Jurkat, Clone E6-1 (cell line): ENCODE results near the gene RHOU.

Source experiments
- DNase-seq: peaks from one replicate; pipeline ENCODE4 v3.0.0-alpha.2; 2011; ENCODE audit warnings: low read depth, low spot score
- H3K4me3 ChIP-seq: 2 replicates; pipeline ENCODE4 v1.5.1; 2011; ENCODE audit warnings: mild to moderate bottlenecking, low read length, control low read depth, moderate library complexity

RHOU gene

DNA sequence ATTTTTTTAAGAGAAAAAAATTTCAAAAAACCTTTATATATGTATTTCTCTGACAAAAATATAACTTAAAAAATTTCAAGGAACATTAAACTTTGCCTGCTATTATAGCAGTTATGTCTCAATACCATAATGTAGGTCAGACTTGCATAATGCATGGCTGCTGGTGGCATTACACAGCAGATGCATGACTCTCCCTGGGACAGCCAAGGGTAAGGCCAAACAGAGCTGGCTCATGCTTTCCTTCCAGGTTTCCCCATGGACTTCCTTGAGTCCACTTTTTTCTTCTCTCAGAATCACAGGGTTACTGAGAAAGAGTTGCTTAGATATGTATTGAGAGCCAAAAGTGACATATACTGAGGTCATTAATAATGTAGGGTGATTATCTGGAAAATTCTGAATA, 43.7 kb downstream of the RHOU start:
- H3K4me3 ChIP-seq, result no peak overlapping the region
- no peak for DNase-seq

DNA sequence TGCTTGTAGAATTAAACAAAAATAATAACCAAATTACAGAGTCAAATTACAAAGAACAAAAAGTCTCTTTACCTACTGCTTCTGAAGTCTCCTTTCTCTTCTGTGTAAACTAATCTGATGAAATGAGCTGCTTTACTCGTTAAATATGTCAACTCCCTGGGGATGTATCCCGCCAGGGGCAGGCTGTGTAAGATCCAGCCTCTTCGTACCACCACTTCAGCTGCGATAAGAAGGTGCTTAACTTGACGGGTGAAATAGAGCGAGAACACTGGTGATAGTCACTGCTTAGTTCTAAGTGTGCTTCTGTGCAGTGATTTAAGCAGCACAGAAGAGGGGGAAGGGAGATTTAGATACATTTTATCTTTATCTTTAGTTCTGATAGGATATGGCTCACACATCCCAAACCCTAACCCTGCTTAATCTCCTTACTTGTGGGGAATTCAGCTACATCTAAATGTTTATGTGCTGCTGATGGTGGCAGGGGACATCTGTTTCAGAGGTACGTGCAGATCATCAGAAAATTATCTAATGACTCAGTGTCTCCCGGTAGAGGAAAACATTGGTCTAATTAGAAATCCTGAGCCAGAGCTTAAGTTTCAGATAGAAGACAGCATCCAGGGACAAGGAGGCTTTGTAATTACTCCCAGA, 46.0 kb downstream of the RHOU start:
- H3K4me3 ChIP-seq, result no peak overlapping the region
- DNase-seq, result no peak

DNA sequence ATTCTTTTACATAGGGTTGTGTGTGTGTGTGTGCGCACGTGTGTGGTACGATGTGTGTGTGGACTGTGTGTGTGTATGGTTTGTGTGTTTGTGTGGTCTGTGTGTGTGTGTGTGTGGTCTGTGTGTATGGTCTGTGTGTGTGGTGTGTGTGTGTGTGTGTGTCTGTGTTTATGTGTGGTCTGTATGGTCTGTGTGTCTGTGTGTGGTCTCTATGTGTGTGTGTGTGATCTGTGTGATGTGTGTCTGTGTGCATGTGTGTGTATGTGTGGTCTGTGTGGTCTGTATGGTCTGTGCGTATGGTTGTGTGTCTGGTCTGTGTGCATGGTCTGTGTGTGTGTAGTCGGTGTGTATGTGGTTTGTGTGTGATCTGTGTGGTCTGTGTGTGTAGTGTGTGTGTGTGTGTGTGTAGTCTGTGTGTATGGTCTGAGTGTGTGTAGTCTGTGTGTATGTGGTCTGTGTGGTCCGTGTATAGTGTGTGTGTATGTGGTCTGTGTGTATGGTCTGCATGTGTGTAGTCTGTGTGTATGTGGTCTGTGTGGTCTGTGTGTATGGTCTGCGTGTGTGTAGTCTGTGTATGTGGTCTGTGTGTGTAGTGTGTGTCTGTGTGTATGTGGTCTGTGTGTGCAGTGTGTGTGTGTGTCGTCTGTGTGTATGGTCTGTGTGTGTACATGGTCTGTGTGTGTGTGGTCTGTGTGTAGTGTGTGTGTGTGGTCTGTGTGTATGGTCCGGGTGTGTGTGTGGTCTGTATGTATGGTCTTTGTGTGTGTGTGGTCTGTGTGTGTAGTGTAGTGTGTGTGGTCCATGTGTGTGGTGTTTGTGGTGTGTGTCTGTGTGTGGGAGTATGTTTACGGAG, 46.8 kb downstream of the RHOU start:
- no peak overlapping the region for H3K4me3 ChIP-seq
- no peak for DNase-seq

DNA sequence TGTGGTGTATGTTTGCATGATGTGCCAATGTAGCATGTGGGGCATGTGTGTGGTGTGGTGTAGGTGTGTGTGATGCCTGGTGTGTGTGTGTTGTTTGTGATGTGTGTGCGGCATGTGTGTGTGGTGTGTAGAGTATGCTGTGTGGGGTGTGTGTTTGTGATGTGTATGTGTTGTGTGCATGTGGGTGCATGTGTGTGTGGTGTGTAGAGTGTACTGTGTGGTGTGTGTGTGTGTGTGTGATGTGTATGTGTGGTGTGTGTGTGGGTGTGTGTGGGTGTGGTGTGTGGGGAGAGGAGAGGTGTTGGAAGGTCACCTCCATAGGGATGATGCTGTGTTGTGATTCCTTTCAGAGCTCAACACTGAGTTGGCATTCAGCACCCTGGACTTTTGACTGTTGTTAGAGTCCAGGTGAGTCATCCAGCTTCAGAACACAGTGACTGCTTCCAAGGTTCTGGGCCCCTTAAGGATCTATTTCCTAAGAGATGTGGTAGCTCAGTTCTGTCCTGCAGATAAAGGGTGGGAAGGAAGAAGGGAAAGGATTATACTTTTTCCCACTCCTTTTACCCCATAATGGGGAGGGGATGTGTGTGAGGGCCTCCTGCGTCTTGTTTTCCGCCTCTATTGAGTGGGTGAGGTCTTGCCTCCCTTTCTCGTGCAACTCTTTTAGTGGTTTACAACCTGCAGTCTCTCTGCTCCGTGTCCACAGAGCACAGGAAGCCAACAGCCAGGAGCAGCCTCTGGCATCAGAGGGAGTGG, 47.6 kb downstream of the RHOU start:
- no peak overlapping the region for H3K4me3 ChIP-seq
- DNase-seq, result no peak

- no peak overlapping the region for H3K4me3 ChIP-seq
- DNase-seq, result no peak
Measured at GRCh38 chr1:228783418-228784040, 48.2 kb downstream of the RHOU start.

DNA sequence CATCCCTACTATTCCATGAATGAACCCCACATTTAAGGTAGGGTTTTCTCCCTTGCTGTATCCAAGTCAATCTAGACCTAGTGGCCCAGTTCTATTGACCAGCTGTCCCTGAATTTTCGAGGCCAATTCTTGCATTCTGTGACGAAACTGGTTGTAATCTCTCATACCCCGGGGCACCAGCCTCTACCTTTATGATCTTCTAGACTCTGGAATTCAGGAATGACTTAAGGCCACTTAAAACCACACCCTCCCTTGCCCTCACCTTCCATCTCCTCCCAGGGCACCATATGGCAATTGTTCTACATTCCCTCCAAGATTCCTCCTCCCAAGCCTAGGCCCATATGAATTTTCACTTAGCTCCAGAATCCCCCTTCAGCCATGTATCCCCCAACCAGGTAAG, 48.9 kb downstream of the RHOU start:
- DNase-seq, result no peak

GRCh38 chr1:228785366-228786330, 50.4 kb downstream of the RHOU start:
- DNase-seq, result no peak
- H3K4me3 ChIP-seq, result no peak overlapping the region

More for the DNA sequence above, 48.9 kb downstream of the RHOU start:
- no peak overlapping the region for H3K4me3 ChIP-seq

DNA sequence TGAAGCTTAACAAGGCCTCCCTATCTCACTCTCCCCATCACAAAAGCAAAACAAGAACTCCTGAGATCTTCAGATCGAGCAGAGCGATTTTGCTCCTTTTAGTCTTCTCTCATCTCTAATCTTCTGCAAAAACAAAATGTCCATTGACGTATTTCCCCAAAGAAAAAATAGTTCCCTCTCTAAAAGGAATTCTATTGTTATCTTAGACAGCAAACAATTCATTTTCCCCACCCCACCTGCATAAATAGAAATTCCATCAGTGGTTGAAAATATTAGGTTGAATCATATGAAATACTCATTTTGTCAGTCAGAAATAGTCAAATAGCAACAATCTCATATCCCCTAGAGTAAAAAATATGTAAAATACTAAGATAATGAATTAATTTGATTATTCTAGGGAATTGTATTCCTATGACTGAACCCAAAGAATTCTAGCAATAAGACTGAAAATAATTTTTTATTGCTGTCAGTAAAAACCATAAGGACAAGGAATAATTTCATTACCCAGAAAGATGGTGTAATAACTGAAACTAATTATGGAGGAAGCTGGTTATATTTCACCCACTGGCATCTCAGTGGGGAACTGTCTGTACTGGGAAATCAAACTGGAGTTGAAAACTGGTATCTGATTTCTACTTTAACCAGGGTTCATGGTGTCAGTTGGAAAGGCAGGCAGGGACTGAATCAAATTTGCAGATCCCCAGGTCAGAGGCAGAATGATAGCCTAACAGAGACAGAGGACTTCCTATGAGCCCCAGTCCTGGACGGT, 51.3 kb downstream of the RHOU start:
- DNase-seq, result no peak
- H3K4me3 ChIP-seq, result no peak overlapping the region

DNA sequence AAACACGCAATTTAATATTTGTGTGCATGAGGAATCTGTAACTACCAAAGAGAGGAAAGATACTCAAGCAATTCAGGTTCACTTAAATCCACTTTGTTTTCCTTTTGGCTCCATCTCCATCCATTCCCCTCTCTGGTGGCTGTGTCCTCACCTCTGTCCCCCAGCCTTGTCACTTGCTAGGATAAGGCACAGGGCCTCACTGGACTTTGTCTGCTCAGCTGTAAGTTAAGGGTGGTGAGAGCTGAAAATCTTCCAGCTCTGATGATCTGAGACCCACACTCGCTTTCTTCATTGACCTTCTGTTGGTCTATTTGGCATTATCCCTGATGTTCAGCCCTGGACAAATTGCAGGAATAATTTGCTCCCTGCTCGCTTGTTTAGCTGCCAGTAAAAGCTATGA, 56.5 kb downstream of the RHOU start:
- no peak for DNase-seq

GRCh38 chr1:228792601-228793000, 57.3 kb downstream of the RHOU start:
- DNase-seq, result peak; percentile 78
- peak overlapping the region; percentile 27 for H3K4me3 ChIP-seq

More for the DNA sequence above, 56.5 kb downstream of the RHOU start:
- no peak overlapping the region for H3K4me3 ChIP-seq

DNA sequence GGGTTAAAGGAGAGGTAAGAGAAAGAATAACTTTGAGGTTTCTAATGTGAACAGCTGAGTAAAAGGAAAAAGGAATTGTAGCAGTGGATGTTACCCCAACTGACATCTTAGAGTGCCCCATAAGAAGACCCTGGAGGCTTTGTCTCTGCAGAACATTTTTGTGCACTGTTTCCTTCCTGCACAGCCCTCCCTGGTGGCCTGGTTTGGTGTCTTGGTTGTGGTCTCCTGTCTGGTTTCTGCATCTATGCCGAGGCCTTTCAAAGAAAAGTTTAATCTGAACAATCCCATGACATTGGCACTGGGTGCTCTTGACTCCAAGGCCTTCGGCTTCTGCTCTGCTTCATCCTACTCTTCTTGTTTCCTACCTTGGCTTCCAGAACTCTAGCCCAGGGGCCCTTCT, 57.8 kb downstream of the RHOU start:
- peak overlapping the region; percentile 27 for H3K4me3 ChIP-seq
- peak; percentile 91 for DNase-seq

DNA sequence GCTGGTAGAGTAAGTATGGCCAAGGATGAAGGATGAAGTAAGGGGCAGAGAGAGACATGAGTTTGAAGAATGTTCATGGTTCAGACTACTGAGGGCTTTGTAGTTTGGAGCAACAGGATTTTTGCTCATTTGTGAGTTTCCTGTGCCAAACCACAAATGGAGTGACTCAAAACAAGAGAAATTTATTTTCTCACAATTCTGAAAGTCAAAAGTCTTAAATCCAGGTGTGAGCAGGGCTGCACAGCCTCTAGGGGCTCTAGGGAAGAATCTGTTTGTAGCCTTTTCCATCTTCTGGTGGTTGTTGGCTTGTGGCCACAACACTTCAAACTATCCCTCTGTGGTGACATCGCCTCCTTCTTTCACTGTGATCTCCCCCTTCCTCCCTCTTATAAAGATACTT, 58.9 kb downstream of the RHOU start:
- H3K4me3 ChIP-seq, result peak overlapping the region; percentile 26
- DNase-seq, result peak; percentile 98

DNA sequence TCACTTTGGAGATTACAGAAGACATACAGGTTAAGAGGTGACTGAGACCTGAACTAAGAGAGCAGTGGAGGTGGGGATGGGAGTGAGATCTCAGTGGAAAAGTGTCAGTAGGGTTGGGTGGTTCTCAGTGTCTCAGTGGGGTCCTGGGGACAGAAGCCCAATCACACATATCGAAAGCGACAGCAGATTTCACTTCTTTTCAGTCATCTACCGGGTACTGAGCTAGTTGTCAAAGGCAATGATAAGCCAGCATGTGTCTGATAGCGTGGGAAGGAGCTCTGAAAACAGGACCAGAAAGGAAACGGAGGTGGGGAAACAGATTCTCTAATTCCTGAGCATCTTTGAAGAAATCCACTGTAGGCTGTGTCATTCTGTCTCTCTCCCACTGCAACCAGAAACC, 59.5 kb downstream of the RHOU start:
- no peak for DNase-seq
- H3K4me3 ChIP-seq, result peak overlapping the region; percentile 11; the same call in 1 of the 2 replicates

DNA sequence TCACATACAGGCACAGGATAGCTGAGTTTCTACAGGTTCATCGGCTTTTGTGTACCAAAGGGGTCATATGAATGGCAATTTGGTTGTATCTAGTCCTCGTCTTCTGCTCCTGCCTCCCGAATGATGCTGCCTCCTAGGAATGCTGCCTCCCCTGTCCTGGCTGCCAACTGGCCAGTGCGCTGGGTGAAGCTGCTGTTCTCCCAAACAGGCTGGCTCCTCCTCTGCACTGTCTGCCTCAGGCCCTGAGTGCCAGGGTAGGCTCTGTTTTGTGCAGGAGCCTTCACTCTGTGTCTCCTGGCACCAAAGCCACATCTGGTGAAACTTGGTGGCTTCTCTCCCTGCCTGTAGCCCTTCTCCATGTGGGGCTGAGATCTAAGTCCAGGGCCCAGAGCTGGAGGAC, 60.3 kb downstream of the RHOU start:
- no peak overlapping the region for H3K4me3 ChIP-seq
- DNase-seq, result no peak
